Measurements from ENCODE around the gene ADRB1.

Gene ADRB1

DNA sequence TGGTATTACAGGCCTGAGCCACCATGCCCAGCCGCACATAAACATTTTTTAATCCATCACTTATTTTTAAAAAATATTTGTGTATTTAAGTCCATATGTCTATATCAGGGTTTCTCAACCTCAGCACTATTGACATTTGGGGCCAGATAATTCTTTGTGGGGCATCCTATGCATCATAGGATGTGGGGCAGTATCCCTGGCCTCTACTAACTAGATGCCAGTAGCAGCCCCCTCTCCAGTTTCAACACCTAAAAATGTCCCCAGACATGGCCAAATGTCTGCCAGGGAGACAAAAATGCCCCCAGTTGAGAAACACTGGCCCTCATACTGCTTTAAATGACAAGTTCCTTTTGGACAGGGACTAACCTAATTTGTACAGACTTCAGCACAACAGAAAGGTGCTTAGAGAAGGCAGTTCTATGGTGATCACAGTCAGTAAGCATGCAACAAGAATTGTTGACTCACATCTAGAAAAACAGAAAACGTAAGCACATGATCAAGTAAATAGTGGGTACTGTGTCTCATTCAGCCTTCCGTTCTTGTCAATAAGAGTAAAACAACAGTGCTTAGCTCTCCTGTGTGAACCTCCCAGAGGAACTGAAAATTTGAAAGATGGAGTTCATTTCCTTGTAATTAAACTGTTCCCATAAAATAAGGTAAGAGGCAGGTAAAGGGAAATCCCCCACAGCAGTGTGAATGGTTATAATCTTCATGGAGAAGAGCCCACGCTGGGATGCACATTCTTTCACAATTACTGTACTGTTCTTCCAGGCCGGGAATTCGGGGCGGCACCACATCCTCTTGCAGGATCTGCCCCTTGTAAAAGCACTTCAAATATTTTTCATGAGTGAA, 17.3 kb upstream of the ADRB1 start:
- H3K27ac ChIP-seq, result no peak overlapping the region
- H3K4me3 ChIP-seq, result no peak overlapping the region
- TF ChIP-seq CTCF (IDR thresholded peaks at IDR 0.05), result no peak
- DNase-seq (ENCODE audit: low spot score), result no peak

- Histone ChIP-seq H3K27ac (no peak overlapping the region), H3K4me3 (no peak overlapping the region)
- DNase-seq (ENCODE audit: low spot score), result no peak
- no peak for TF ChIP-seq CTCF (IDR thresholded peaks at IDR 0.05)
Observed at GRCh38 chr10:114027041-114027394, 16.6 kb upstream of the ADRB1 start.

DNA sequence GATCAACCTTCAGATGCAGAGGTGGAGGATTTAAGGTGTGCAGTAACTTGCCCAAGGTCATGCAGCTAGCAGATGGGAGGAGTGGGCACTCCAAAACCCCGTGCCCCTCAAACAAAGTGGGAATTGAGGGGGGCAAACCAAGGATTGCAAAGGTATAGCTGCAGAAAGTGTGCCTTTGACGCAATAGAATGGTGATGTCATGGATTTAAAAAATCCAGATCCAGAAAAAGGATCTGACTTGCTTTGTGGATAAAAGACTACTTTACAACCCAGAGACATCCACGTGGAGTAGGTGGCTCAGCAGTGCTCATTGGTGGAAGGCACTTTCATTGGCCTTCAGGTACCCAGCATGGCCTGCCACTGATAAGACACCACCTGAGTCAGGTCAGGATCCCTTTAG, 15.7 kb upstream of the ADRB1 start:
- no peak for DNase-seq (ENCODE audit: low spot score)
- no peak for TF ChIP-seq CTCF (IDR thresholded peaks at IDR 0.05)
- H3K27ac ChIP-seq, result no peak overlapping the region
- no peak overlapping the region for H3K4me3 ChIP-seq

- Histone ChIP-seq H3K4me3 (no peak overlapping the region), H3K27ac (no peak overlapping the region)
- no peak for DNase-seq (ENCODE audit: low spot score)
- no peak for TF ChIP-seq CTCF (IDR thresholded peaks at IDR 0.05)
Observed at GRCh38 chr10:114028425-114028824, 15.2 kb upstream of the ADRB1 start.

- Histone ChIP-seq H3K27ac (no peak overlapping the region), H3K4me3 (no peak overlapping the region)
- no peak for TF ChIP-seq CTCF (IDR thresholded peaks at IDR 0.05)
- no peak for DNase-seq (ENCODE audit: low spot score)
Observed at GRCh38 chr10:114029655-114030054, 14.0 kb upstream of the ADRB1 start.

DNA sequence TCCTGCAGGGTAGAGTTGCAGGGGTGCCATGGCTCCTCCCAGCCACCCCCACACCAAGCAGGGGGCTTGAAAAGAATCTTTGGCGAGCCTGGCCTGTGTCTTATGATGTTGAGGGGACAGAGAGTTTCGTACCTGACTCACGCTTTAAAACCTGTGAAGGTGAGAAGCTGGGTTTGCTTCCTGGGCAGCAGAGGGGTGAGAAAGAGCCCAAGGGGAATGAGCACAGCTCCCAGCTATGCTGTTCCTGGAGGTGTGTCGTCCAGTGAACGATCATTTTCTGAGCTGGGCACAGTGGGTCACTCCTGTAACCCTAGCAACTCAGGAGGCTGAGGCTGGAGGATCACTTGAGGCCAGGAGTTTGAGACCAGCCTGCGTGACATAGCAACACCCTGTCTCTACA, 13.5 kb upstream of the ADRB1 start:
- H3K4me3 ChIP-seq, result no peak overlapping the region
- no peak for DNase-seq (ENCODE audit: low spot score)
- TF ChIP-seq CTCF (IDR thresholded peaks at IDR 0.05), result no peak
- no peak overlapping the region for H3K27ac ChIP-seq
